ENCODE measurements around the gene TMIGD1.

TMIGD1 gene

GRCh38 chr17:30333503-30334360, at the start of gene TMIGD1:
TMIGD1 (minus strand) TSS chr17:30334057; CDS start chr17:30332133, 1,924 bp downstream.
- no peak for DNase-seq (ENCODE audit: low read depth in 2 of 2)

DNA sequence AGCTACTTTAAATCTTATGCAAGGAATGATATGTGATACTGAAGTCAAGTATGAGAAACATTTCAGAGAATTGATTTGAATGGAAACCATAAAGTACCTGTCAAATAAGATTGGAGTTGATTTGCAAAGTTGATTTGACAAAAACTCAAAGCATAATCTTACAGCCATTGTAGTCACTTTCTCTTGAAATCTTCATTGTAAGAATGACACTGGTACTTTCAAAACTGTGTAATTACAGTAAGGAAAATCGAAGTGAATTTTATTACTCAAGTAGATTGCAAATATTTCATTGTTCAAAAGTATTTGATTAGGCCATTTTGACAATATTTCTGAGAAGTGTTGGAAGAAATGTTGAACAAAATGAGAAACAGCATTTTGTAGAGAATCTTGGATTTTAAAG, 48.5 kb upstream of the TMIGD1 start:
- DNase-seq (ENCODE audit: low read depth in 2 of 2) = no peak

DNA sequence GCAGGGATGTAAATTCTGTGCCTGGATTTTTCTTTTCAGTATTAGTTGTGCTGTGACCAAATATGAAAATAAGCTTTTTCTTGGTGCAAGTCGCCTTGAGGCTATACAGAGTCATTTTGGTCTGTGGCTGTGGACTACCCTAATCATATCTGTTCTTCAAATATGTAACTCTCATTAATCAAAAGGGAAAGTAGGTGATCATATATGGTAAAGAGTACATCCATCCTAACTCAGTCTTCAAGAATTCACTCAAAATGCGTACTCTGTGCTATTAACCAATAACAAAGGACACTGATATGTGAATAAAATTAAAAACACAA, 47.4 kb upstream of the TMIGD1 start:
- DNase-seq (ENCODE audit: low read depth in 2 of 2) = no peak

DNA sequence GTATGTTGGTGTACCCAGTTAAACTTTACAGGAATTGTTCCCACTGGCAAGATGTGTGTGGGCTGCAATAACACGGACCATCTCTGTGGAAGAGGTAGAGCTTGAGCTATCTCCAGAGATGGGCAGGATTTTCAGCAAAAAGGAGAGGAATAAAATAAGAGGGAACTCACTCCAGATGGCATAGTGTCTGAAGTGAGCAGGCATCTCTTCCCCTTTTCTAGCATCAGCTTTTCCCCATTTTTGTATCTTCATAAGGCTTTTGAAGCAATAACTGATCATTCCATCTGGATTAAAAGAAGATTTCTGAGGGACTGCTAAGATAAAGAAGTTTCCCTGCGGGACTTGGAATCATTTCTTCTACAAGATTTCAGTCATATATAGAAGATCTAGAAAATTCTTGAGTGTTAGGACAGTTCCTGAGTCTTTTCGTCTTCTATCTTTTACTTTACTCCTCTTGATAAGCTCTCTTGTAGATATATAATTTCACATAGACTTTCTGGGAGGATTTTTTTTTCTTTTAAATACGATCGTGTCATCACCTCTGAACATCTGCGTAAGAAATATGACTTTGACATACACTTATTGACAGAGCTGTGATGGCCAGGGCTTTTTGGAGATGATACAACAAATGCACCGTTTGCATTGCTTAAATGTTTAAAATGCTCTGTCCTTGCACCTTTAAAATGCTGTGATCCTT, 46.9 kb upstream of the TMIGD1 start:
- no peak for DNase-seq (ENCODE audit: low read depth in 2 of 2)

GRCh38 chr17:30379903-30380381, 46.1 kb upstream of the TMIGD1 start:
- no peak for DNase-seq (ENCODE audit: low read depth in 2 of 2)

DNA sequence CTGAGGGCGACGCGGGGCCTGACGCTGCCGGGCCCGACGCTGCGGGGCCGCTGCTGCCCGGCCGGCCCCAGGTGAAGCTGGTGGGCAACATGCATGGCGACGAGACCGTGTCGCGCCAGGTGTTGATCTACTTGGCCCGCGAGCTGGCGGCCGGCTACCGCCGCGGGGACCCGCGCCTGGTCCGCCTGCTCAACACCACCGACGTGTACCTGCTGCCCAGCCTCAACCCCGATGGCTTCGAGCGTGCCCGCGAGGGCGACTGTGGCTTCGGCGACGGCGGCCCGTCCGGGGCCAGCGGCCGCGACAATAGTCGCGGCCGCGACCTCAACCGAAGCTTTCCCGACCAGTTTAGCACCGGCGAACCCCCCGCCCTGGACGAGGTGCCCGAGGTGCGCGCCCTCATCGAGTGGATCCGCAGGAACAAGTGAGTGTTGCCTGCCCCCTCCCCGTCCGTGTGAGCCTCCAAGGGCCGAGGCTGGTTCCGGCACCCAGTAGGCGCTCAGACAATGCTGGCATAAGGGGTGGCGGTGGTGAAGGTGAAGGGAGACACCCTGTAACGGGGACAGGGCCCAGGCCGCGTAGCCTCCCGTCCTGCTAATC, 45.5 kb upstream of the TMIGD1 start:
- DNase-seq (ENCODE audit: low read depth in 2 of 2) = no peak

DNA sequence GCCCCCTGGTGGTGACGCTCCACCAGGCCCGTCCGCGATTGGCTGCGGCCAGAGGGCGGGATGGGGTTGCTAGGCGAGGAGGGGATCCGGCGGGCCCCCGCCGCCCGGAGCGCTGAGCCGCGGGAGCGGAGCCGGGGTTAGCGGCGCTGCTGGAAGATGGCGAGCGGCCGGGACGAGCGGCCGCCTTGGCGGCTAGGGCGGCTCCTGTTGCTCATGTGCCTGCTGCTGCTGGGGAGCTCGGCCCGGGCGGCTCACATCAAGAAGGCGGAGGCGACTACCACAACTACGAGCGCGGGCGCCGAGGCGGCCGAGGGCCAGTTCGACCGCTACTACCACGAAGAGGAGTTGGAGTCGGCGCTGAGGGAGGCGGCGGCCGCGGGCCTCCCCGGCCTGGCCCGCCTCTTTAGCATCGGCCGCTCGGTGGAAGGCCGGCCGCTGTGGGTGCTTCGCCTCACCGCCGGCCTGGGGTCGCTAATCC, 45.0 kb upstream of the TMIGD1 start, which contains the start of gene CPD:
Gene CPD, plus strand, starts transcription at position 103 of the 478 bp plus-strand sequence. Its CDS starts 54 bp downstream, at position 157.
- peak; percentile 91 to 94 for DNase-seq (ENCODE audit: low read depth in 2 of 2)

DNA sequence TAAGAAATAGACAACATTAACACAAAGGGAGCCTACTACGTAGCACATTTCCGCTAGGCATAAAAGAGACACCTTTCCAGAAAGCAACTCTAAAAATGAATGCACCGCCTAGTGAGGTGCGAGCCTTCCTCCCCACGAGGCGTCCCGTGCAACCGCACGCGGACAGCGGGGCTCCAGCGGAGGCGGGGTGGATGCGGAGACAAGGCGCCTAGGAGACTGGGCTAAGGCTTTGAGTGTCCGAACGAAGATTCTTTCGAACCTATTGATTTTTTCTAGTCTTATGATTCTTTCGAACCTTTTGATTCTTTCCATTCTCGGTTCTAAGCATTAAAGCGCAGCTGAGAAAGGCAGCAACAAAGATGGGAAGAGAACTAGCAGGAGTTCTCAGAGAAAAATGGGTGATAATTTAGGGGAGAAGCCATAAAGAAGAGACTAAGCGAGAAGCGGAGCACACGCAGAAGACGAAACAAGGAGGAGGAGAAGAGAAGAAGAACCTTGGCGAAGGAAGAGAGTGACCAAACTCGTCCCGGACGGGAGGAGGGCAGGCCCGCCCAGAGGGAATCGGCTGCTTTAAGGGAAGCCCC, 44.5 kb upstream of the TMIGD1 start:
- peak; percentile 35 to 36 for DNase-seq (ENCODE audit: low read depth in 2 of 2)

GRCh38 chr17:30377574-30378240, 43.9 kb upstream of the TMIGD1 start:
- no peak for DNase-seq (ENCODE audit: low read depth in 2 of 2)

- peak in 1 of 2 donors; percentile 20 for DNase-seq (ENCODE audit: low read depth in 2 of 2)
Observed at GRCh38 chr17:30376621-30377452, 43.0 kb upstream of the TMIGD1 start.

DNA sequence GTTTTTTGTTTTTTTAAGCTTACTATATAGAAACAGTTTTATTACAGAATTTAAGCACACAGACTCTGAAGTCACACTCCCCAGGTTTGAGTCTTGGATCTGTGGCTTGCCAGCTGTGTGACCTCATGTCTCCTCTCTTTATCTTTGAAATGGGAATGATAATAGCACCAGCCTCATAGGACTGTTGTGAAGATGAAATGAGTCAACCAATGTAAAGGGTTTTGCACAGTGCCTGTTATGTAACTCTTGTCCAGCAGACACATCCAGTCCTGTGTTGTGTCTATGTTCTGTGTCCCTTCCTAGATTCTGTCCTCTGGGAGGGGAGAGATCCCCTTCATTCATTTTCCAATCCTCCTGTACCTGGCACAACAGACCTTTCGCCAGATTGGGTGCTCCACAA, 41.8 kb upstream of the TMIGD1 start:
- no peak for DNase-seq (ENCODE audit: low read depth in 2 of 2)

GRCh38 chr17:30372755-30373154, 38.9 kb upstream of the TMIGD1 start:
- no peak for DNase-seq (ENCODE audit: low read depth in 2 of 2)

GRCh38 chr17:30369995-30370394, 36.1 kb upstream of the TMIGD1 start:
- DNase-seq (ENCODE audit: low read depth in 2 of 2) = no peak

DNA sequence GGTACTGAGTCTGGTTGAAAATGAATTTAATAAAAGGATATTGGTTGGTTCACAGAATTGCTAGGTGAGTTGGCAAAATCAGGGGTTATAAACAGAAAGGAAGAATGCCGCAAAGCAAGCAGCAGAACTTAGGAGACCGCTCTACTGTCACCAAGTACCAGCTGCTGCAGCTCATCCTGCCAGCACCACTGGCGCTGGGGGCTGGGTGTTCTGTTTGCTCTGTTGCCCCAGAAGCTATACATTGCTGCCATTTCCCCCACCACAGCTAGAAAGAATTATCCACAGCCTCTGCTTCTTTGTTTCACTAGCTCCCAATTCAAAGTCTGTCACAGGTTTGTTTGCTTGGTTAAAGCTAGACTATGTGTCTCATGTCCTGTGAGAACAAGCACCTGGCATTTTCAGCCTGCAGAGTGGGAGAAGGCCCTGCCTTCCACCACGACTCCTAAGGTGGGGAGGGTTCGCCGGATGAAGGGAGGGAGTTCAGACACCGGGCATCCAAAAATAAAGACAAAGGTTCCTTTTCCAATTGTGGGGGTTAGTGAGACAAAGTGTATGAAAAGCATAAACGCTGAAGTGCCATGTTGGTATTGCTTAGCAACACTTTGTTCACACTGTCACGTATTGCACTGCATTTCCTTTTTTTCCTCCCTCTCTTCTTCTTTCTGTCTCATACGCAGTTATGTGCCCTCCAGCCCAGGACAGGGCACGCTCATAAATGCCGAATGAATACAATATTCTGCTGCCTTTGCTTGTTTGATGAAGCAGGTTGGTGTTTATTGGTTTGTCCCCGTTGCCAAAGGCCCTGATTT, 35.3 kb upstream of the TMIGD1 start:
- DNase-seq (ENCODE audit: low read depth in 2 of 2) = no peak

DNA sequence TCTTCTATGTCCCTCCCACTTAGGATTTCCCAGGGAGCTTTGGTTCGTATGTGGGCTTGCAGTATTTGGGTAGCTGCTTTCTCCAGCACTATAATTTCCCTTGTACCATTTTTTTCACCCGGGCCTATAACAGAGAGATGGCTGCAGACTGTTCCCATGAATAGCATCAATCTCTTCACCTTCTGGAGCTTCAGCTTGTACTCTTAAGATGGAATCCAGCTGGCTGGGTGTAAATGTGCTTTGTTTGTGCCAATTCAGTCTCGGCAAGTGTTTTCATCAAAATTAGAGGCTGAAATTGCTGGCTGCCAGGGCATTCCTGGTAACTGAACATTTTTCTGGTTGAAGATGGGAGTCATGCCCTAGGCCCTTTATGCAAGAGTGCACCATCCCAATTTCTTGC, 32.7 kb upstream of the TMIGD1 start:
- DNase-seq (ENCODE audit: low read depth in 2 of 2) = no peak

- peak; percentile 62 to 84 for DNase-seq (ENCODE audit: low read depth in 2 of 2)
Observed at GRCh38 chr17:30363715-30364202, 29.9 kb upstream of the TMIGD1 start.

DNA sequence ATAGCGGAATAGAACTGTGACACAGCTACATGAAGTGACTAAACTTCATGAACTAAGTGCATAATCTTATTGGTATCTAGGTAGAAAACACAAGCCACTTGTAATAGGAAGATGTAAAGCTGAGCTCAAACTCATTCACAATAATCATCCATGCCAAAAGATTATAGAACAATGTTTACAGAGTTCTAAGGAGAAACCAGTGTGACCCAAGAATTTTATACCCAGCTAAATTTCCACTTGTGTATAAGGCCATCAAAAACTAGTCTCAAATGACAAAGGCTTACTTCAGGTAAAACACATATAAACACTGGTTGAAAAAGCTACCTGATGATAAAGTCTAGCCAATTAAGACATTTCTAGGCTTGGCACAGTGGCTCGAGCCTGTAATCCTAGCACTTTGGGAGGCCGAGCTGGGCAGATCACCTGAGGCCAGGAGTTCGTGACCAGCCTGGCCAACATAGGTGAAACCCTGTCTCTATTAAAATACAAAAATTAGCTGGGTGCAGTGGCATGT, 28.0 kb upstream of the TMIGD1 start:
- no peak for DNase-seq (ENCODE audit: low read depth in 2 of 2)

GRCh38 chr17:30360086-30360808, 26.4 kb upstream of the TMIGD1 start:
- no peak for DNase-seq (ENCODE audit: low read depth in 2 of 2)
